ENCODE results near the gene AFG3L2.
"Not testable (repeated sequence)": the region's sequence is repeated elsewhere in the genome, so short reads cannot be mapped to it uniquely, and the experiment has no call there.

DNA sequence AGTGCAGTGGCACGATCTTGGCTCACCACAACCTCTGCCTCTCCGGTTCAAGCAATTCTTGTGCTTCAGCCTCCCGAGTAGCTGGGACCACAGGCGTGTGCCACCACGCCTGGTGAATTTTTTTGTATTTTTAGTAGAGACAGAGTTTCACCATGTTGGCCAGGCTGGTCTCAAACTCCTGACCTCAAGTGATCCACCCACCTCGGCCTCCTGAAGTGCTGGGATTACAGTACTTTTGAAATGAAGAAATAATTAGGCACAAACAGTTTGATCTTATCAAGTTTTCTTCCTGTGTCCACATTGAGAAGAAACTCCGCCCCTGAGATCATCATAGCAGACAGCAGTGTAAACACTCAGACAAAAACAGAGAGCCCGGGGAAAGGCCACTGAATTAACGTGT, 33.7 kb upstream of the AFG3L2 start:
- not testable (repeated sequence) for TF ChIP-seq POLR2A (IDR thresholded peaks at IDR 0.05)
- TF ChIP-seq, protein P1, sequence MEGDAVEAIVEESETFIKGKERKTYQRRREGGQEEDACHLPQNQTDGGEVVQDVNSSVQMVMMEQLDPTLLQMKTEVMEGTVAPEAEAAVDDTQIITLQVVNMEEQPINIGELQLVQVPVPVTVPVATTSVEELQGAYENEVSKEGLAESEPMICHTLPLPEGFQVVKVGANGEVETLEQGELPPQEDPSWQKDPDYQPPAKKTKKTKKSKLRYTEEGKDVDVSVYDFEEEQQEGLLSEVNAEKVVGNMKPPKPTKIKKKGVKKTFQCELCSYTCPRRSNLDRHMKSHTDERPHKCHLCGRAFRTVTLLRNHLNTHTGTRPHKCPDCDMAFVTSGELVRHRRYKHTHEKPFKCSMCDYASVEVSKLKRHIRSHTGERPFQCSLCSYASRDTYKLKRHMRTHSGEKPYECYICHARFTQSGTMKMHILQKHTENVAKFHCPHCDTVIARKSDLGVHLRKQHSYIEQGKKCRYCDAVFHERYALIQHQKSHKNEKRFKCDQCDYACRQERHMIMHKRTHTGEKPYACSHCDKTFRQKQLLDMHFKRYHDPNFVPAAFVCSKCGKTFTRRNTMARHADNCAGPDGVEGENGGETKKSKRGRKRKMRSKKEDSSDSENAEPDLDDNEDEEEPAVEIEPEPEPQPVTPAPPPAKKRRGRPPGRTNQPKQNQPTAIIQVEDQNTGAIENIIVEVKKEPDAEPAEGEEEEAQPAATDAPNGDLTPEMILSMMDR (IDR thresholded peaks at IDR 0.05), result not testable (repeated sequence)
